Smooth muscle cell (in vitro differentiated cells): ENCODE data around the gene TFCP2. TPM values are rescaled to one million over a fixed set of nuclear protein-coding genes. Genes with fewer than 3 reads are reported as not detected.
A peak's percentile ranks its signal among the peaks of the same experiment; 100 is the strongest.

Source experiments
- DNase-seq: peaks from one replicate; lab custom pipeline; 2025; ENCODE audit not compliant: unreplicated experiment; lab: John Stamatoyannopoulos, UW
- H2AFZ ChIP-seq: fragments of 200-600 bp; sonication (generic); 2 replicates; pipeline ENCODE4 v1.6.0; 2016; ENCODE audit warnings: antibody characterized with exemption, low read depth, mild to moderate bottlenecking
- H3F3A ChIP-seq: fragments of 200-600 bp; sonication (generic); 2 replicates; pipeline ENCODE4 v1.6.0; 2017; ENCODE audit warnings: antibody characterized with exemption, low read depth
- H3K27ac ChIP-seq: fragments of 200-600 bp; sonication (generic); 2 replicates; pipeline ENCODE4 v1.5.1; 2016; ENCODE audit warnings: low read depth, mild to moderate bottlenecking
- H3K27me3 ChIP-seq: fragments of 200-600 bp; sonication (generic); 2 replicates; pipeline ENCODE4 v1.6.1; 2016; ENCODE audit warnings: low read depth, mild to moderate bottlenecking
- H3K36me3 ChIP-seq: fragments of 200-600 bp; sonication (generic); 2 replicates; pipeline ENCODE4 v1.5.1; 2016; ENCODE audit warnings: low read depth
- H3K4me1 ChIP-seq: fragments of 200-600 bp; sonication (generic); 2 replicates; pipeline ENCODE4 v1.5.1; 2016; ENCODE audit warnings: low read depth
- H3K4me2 ChIP-seq: fragments of 200-600 bp; sonication (generic); 2 replicates; pipeline ENCODE4 v1.6.0; 2016; ENCODE audit warnings: mild to moderate bottlenecking
- H3K4me3 ChIP-seq: fragments of 200-600 bp; sonication (generic); 2 replicates; pipeline ENCODE4 v1.5.1; 2016; ENCODE audit warnings: mild to moderate bottlenecking
- H3K79me2 ChIP-seq: fragments of 200-600 bp; sonication (generic); 2 replicates; pipeline ENCODE4 v1.6.0; 2016; ENCODE audit warnings: low read depth, mild to moderate bottlenecking
- H3K9ac ChIP-seq: fragments of 200-600 bp; sonication (generic); 2 replicates; pipeline ENCODE4 v1.6.0; 2016; ENCODE audit warnings: low read depth
- H3K9me3 ChIP-seq: fragments of 200-600 bp; sonication (generic); replicated peaks from 2 replicates; pipeline ENCODE4 v1.5.1; 2016; ENCODE audit warnings: low read depth
- H4K20me1 ChIP-seq: fragments of 200-600 bp; sonication (generic); 2 replicates; pipeline ENCODE4 v1.6.0; 2016; ENCODE audit warnings: low read depth
- CTCF ChIP-seq: fragments of 200-600 bp; sonication (generic); IDR thresholded peaks from 2 replicates; pipeline ENCODE4 v1.5.1; 2017; ENCODE audit warnings: borderline replicate concordance, mild to moderate bottlenecking, antibody characterized with exemption; ENCODE audit not compliant: insufficient read depth, poor library complexity, severe bottlenecking
- WGBS: methylation state at CpG from one replicate; pipeline ENCODE4 v1.1.7; 2016; ENCODE audit warnings: low lambda C conversion rate; 5-methylcytosine and 5-hydroxymethylcytosine counted together
- polyA plus RNA-seq: library from polyadenylated mRNA; unstranded; fragments of >200 nt; fragmentation: Nextera tagmentation; extraction: Ambion mirVana; gene quantifications from 2 replicates; pipeline ENCODE4 v1.2.1, GENCODE V29; 2016
- total RNA-seq: library from RNA; depleted of rRNA; stranded (reverse); fragments of >200 nt; gene quantifications from 2 replicates; pipeline ENCODE4 v1.2.3, GENCODE V29; 2014

Gene TFCP2
- total and polyA plus RNA-seq, 2 experiments from 2014 or later = 12.4 to 16.2 TPM

- H4K20me1 ChIP-seq = no peaks in the 10 kb centered on the region
- no peak for DNase-seq
- no peak overlapping the region for H3K9ac ChIP-seq
- H3K27me3 ChIP-seq = no peaks in the 10 kb centered on the region
- WGBS = 89% methylated on average over 4 of the region's 4 CpGs
- no peak overlapping the region for H2AFZ ChIP-seq
- peaks cover 17% of the 10 kb centered on the region for H3K79me2 ChIP-seq
- peaks cover 9% of the 10 kb centered on the region for H3K36me3 ChIP-seq
- no peak overlapping the region for H3K4me2 ChIP-seq
- H3K4me1 ChIP-seq = peaks cover 13% of the 10 kb centered on the region
- no peaks in the 10 kb centered on the region for H3K9me3 ChIP-seq
- H3K4me3 ChIP-seq = no peak overlapping the region
- no peak overlapping the region for H3K27ac ChIP-seq
- no peak for TF ChIP-seq CTCF
- H3F3A ChIP-seq = no peaks in the 10 kb centered on the region
These were observed 121.1 kb downstream of the TFCP2 start for GRCh38 chr12:51051787-51052186.

GRCh38 chr12:51049525-51049924, 123.4 kb downstream of the TFCP2 start:
- H3F3A ChIP-seq = no peaks in the 10 kb centered on the region
- peaks cover 3% of the 10 kb centered on the region for H3K36me3 ChIP-seq
- H3K27me3 ChIP-seq = no peaks in the 10 kb centered on the region
- H3K79me2 ChIP-seq = peaks cover 17% of the 10 kb centered on the region
- no peak overlapping the region for H3K9ac ChIP-seq
- H3K9me3 ChIP-seq = no peaks in the 10 kb centered on the region
- WGBS = 97% methylated on average over 3 of the region's 3 CpGs
- TF ChIP-seq CTCF = no peak
- H3K4me2 ChIP-seq = peak overlapping the region; percentile 97
- no peak overlapping the region for H2AFZ ChIP-seq
- H3K4me1 ChIP-seq = peaks cover 13% of the 10 kb centered on the region
- no peak for DNase-seq
- no peaks in the 10 kb centered on the region for H4K20me1 ChIP-seq
- H3K27ac ChIP-seq = no peak overlapping the region
- peak overlapping the region; percentile 86 for H3K4me3 ChIP-seq

GRCh38 chr12:51048661-51049251, 124.2 kb downstream of the TFCP2 start:
- peak overlapping the region; percentile 73 for H3K27ac ChIP-seq
- H2AFZ ChIP-seq = peak overlapping the region; percentile 89
- H3K27me3 ChIP-seq = no peaks in the 10 kb centered on the region
- H3K4me3 ChIP-seq = peak overlapping the region; percentile 86
- peaks cover 13% of the 10 kb centered on the region for H3K4me1 ChIP-seq
- no peaks in the 10 kb centered on the region for H3F3A ChIP-seq
- WGBS = 49% methylated on average over 14 of the region's 14 CpGs
- H3K9ac ChIP-seq = peak overlapping the region; percentile 82
- no peaks in the 10 kb centered on the region for H3K36me3 ChIP-seq
- TF ChIP-seq CTCF = no peak
- peaks cover 17% of the 10 kb centered on the region for H3K79me2 ChIP-seq
- H3K4me2 ChIP-seq = peak overlapping the region; percentile 97
- no peaks in the 10 kb centered on the region for H3K9me3 ChIP-seq
- no peaks in the 10 kb centered on the region for H4K20me1 ChIP-seq
- no peak for DNase-seq
